NCI-H1092 (cell line): ENCODE results near the gene TNS3.

Experiments used
- DNase-seq: peaks from one replicate; lab custom pipeline; 2025; lab: John Stamatoyannopoulos, UW

Gene TNS3

DNA sequence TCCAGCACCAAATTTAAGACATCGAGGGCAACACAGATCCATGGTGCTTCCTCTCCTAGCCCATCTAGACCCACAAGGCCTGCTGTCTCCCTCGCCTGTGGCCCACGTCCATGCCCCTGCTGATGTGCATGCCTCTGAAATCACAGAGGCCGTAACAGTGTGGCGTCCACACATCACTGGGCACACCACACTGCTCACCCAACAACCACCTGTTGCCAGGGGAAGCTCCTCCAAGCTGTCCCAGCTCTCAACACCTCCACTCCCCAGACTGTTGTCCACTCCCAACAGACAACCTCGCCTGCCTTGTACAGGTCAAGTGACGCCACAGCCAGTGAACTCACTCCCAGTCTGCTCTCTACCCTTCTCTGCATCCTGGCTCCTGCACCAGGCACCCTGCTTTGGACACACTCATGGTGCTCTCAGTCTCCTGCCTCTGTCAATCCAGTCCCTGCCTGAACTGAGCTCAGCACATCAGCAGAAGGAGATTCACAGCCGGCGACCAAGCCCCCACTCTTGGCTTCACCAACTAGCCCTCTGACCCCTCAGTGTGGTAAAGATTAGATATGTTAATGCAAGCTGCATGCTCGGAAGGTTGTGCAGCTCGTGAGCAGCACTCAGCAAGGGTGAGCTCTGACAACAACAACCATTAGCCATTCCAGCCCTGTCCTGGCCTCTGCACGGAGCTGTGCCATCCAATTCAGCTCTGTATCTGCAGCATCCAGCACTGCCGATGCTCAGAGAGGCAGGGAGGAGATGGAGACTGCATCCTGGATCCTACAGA, 197.0 kb downstream of the TNS3 start:
- DNase-seq: no peak

DNA sequence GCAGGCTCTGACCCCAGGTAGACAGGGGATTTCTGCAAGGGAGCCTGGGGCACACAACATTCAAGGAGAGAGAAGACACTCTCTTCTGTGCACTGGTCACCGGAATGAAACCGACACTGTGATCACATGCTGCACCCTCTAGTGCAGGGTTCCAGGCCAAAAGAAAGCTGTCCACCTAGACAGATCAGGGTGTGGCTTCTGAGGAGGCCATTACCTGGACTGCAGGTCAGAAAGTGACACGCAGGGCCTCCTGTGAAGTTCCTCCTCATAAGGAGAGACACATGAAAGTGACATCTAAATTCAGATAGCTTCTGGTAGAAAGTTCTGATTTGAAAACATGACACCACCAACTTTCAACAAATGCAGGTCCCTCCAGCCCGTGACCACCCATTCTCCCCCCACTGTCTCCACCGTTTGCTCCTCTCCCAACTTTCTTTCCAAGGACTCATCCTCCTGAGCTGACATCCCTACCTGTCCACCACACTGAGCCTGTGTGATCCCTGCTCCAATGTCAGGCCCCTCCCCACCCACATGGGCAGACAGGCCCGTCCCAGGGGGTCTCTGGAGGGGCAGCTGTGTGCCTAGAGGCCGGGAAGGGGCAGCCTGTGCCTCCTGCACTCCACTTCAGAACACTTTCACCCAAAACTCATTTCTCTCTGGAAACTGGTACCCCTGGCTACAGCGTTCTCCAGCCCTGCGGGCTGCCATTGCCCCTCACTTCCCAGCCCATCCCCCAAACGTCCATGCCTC, 198.0 kb downstream of the TNS3 start:
- no peak for DNase-seq

- DNase-seq: no peak
Measured at GRCh38 chr7:47383072-47383471, 198.8 kb downstream of the TNS3 start.

DNA sequence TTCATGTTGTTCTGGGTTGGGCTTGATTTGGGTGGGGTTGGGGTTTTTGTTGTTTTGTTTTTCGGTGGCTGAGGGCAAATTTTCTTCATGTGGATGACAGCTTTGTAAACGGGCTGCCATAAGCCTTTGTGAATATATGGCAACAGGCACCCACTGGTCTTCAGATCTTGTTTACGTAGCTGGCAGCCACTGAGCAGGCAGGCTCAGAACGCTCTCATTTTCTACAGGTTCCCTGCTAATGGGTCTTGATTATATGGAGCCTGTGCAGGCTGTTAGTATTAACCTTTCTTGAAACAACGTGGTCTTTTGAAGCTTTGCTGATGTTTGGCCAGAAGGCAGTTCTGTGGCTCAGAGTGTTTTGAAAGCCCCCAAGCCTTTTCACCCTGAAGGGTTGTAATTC, 199.7 kb downstream of the TNS3 start:
- DNase-seq: peak; percentile 68

DNA sequence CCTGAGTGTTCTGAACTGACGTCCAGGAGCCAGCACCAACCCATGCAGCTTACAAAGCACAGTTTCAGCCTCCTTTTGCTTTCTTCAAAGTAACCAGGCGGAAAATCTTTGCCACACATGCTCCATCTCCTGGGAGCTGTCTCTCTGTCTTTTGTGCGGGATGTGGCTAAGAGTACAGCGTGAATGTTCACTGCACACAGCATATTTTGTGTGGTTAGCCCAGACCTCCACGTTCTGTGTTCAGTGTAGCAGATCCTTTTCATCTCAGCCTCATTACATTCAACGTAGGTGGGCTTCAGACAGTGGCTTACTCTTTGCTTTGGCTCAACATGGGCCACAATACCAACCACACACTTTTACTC, 200.8 kb downstream of the TNS3 start:
- no peak for DNase-seq

DNA sequence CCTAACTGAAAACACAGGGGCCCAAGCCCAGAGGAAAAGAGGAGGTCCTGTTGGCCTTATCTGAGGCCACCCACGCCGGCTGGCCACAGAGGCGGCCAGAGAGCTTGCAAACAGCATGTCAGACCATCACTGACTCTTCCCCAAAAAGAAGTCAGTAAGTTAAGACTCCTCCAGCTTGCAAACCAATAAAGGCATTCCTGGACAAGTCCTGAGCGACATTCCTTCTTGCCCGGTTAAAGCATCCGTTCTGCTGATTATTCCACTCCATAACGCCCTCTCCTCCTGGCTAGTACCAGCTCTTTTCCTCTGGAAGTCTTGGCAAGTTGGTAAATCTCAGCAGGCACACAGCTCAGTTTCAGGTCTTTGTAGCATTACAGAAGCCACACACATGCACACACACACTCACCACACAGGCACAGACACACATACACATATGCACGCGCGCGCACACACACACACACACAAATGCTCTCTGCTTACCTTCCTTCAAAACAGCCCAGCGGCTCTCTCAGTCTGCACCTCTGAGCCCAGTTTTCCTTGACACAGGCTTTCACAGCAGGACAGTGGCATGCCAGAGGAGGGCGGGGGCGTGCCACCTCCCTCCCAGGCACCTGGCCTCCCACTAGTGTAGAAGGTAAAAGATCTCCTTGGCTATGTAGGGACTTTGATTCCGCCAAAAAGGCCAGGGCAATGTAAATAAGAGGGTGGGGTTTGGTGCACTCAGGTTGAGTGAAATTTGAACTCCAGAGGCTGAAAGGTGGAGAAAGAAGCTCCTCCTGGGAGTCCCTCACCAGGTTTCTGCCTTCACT, 201.4 kb downstream of the TNS3 start:
- no peak for DNase-seq

GRCh38 chr7:47379629-47380324, 202.1 kb downstream of the TNS3 start:
- DNase-seq: no peak

- peak; percentile 16 for DNase-seq
Measured at GRCh38 chr7:47378728-47379395, 203.0 kb downstream of the TNS3 start.

- no peak for DNase-seq
Measured at GRCh38 chr7:47377741-47378140, 204.2 kb downstream of the TNS3 start.

GRCh38 chr7:47376991-47377616, 204.8 kb downstream of the TNS3 start:
- no peak for DNase-seq

GRCh38 chr7:47375121-47375938, 206.6 kb downstream of the TNS3 start:
- no peak for DNase-seq

- DNase-seq: peak; percentile 50
Measured at GRCh38 chr7:47374538-47374937, 207.4 kb downstream of the TNS3 start.

- peak; percentile 69 for DNase-seq
Measured at GRCh38 chr7:47373871-47374451, 207.9 kb downstream of the TNS3 start.

DNA sequence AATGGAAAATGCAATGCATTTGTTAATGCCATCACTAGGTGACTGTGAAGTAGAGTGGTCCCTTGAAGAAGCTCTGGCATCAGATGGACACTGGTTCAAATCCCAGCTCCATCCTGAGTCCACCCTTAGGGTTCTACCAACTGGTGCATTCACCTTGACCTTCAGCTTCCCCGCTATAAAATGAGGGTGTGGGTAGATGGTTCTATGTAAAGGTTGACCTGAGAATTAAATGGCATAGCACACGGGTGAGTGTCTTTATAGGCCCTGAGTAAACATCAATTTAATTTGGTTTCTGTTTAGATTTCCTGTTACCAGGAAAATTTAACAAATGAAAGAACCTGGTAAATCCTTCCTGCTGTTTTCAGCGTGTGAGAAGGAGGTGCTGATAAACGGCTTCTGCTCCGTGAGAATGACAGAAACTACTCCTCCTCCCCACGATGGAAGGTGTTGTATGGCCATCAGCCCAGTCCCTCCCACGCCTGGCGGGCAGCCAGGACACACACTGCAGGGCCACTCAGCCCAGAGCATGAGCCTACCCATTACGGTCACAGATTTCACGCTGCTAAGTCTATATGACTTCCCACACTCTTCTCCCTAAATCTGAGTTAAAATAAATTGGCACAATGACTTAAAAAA, 210.1 kb downstream of the TNS3 start:
- peak; percentile 92 for DNase-seq

GRCh38 chr7:47371317-47371716, 210.6 kb downstream of the TNS3 start:
- no peak for DNase-seq

DNA sequence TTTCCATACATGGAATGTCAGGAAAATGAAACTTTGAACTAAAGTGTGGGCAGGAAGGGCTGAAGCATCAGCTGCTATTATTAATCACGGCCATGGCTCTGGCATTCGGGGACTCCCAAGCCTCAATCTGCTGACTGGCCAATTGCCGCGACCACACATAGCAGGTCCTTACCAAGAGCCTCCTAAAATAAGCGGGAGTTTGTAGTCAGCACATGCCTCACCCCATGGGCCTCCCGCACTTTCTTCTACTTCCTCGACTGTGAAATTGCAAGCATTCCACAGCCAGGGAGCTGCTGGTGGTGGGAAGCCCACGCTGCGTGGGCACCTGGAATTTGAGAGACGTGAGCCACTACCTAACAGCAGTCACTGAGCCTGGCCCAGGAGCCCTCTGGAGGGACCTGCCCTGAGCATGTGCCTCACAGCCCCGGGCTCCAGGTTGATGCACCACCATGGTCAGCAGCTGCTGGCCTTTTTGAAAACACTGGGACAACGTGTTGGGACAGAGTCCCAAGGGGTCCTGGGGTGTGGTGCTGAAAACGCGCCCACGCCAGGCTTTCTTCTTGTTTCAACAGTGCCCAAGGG, 211.4 kb downstream of the TNS3 start:
- no peak for DNase-seq

- no peak for DNase-seq
Measured at GRCh38 chr7:47369736-47370135, 212.2 kb downstream of the TNS3 start.

DNA sequence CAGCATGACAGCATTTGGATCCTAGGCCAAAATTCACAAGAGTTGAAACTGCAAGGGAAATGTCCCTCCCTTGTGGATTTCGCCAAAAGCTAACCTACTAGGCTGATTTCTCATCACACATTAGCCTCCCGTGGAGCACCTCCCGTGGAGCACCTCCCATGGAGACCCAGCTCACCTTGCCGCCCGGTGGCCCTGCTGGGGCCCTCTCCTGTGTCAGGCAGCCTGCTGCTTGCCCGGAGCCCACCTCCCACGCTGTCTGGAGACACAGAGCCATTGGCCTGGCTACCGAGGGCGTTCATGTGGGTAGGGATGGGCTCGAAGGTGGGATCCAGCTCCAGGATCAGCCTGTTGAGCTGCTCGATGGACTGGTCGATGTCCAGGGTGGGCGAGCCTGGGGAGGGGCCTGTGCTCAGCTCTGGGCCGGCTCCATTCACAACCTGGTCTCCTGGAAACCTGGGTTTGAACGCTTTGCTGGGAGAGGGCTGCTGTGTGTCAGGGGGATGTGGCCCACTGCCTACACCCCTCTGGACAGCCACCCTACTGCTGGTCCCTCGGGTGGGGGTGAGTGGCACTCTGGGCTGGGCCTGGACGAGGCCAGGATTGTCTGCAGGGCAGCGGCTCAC, 213.6 kb downstream of the TNS3 start:
- DNase-seq: no peak
